H9 (cell line): ENCODE data around the gene IL20RB. TPM values are rescaled to one million over a fixed set of nuclear protein-coding genes. Genes with fewer than 3 reads are reported as not detected.

Experiments used
- DNase-seq: peaks from one replicate; pipeline ENCODE4 v3.0.0-alpha.2; 2017
- H2AFZ ChIP-seq: one replicate; pipeline ENCODE4 v1.6.1; 2013; ENCODE audit warnings: mild to moderate bottlenecking, low read length, control low read depth, moderate library complexity
- H2AK5ac ChIP-seq: 2 replicates; pipeline ENCODE4 v1.6.1; 2013; ENCODE audit warnings: low read length, control low read depth, mixed read lengths; ENCODE audit not compliant: insufficient read length
- H2BK120ac ChIP-seq: one replicate; pipeline ENCODE4 v1.6.1; 2013; ENCODE audit warnings: low read depth, mild to moderate bottlenecking, low read length, control low read depth, inconsistent platforms; ENCODE audit not compliant: poor library complexity, severe bottlenecking
- H2BK12ac ChIP-seq: 2 replicates; pipeline ENCODE4 v1.6.1; 2013; ENCODE audit warnings: low read length, control low read depth, mixed read lengths, low read depth; ENCODE audit not compliant: insufficient read length
- H2BK15ac ChIP-seq: 2 replicates; pipeline ENCODE4 v1.6.1; 2013; ENCODE audit warnings: low read depth, low read length, control low read depth
- H2BK20ac ChIP-seq: one replicate; pipeline ENCODE4 v1.6.1; 2013; ENCODE audit warnings: low read depth, mild to moderate bottlenecking, low read length, control low read depth, inconsistent platforms; ENCODE audit not compliant: poor library complexity, severe bottlenecking
- H2BK5ac ChIP-seq: 2 replicates; pipeline ENCODE4 v1.6.1; 2013; ENCODE audit warnings: low read length, control low read depth, mixed read lengths; ENCODE audit not compliant: insufficient read length
- H3K14ac ChIP-seq: 2 replicates; pipeline ENCODE4 v1.6.1; 2013; ENCODE audit warnings: low read length, control low read depth; ENCODE audit not compliant: insufficient read depth
- H3K18ac ChIP-seq: 2 replicates; pipeline ENCODE4 v1.6.1; 2013; ENCODE audit warnings: low read depth, mild to moderate bottlenecking, mixed read lengths, low read length, control low read depth; ENCODE audit not compliant: insufficient read length
- H3K23ac ChIP-seq: 2 replicates; pipeline ENCODE4 v1.6.1; 2013; ENCODE audit warnings: low read length, control low read depth, mixed read lengths, low read depth; ENCODE audit not compliant: insufficient read length
- H3K23me2 ChIP-seq: 2 replicates; pipeline ENCODE4 v1.6.1; 2013; ENCODE audit warnings: low read depth, mild to moderate bottlenecking, mixed read lengths, low read length, control low read depth; ENCODE audit not compliant: insufficient read length, poor library complexity, severe bottlenecking
- H3K27ac ChIP-seq: 2 replicates; pipeline ENCODE4 v1.5.1; 2013; ENCODE audit warnings: low read length, control low read depth, mixed read lengths, low read depth; ENCODE audit not compliant: insufficient read length
- H3K27me3 ChIP-seq: 2 replicates; pipeline ENCODE4 v1.6.1; 2013; ENCODE audit warnings: low read length, control low read depth, inconsistent platforms; ENCODE audit not compliant: insufficient read depth
- H3K4ac ChIP-seq: 2 replicates; pipeline ENCODE4 v1.6.1; 2013; ENCODE audit warnings: low read depth, mild to moderate bottlenecking, control low read depth, inconsistent platforms, low read length, moderate library complexity
- H3K4me1 ChIP-seq: 2 replicates; pipeline ENCODE4 v1.6.1; 2013; ENCODE audit warnings: low read length, control low read depth, inconsistent platforms; ENCODE audit not compliant: insufficient read depth
- H3K4me2 ChIP-seq: 2 replicates; pipeline ENCODE4 v1.6.1; 2013; ENCODE audit warnings: low read length, control low read depth, mixed read lengths; ENCODE audit not compliant: insufficient read length, insufficient read depth
- H3K56ac ChIP-seq: 2 replicates; pipeline ENCODE4 v1.6.1; 2013; ENCODE audit warnings: low read depth, mild to moderate bottlenecking, mixed read lengths, low read length, control low read depth; ENCODE audit not compliant: insufficient read length
- H3K79me1 ChIP-seq: 2 replicates; pipeline ENCODE4 v1.6.1; 2013; ENCODE audit warnings: low read depth, mild to moderate bottlenecking, moderate library complexity, low read length, control low read depth, inconsistent platforms; ENCODE audit not compliant: insufficient read depth, poor library complexity, severe bottlenecking
- H3K79me2 ChIP-seq: 2 replicates; pipeline ENCODE4 v1.6.1; 2013; ENCODE audit warnings: low read length, control low read depth, inconsistent platforms; ENCODE audit not compliant: insufficient read depth
- H3K9ac ChIP-seq: 2 replicates; pipeline ENCODE4 v1.6.1; 2013; ENCODE audit warnings: low read length, control low read depth, mixed read lengths; ENCODE audit not compliant: insufficient read length; ENCODE audit errors: extremely low read depth
- H3K9me3 ChIP-seq: one replicate; pipeline ENCODE4 v1.6.1; 2013; ENCODE audit warnings: low read depth, low read length, inconsistent platforms; ENCODE audit not compliant: control insufficient read depth
- H3T11ph ChIP-seq: one replicate; pipeline ENCODE4 v1.6.1; 2013; ENCODE audit warnings: mild to moderate bottlenecking, low read length, control low read depth, inconsistent platforms
- H4K20me1 ChIP-seq: one replicate; pipeline ENCODE4 v1.6.1; 2013; ENCODE audit not compliant: control insufficient read depth, insufficient read length, insufficient read depth
- H4K5ac ChIP-seq: 2 replicates; pipeline ENCODE4 v1.6.1; 2013; ENCODE audit warnings: low read depth, mild to moderate bottlenecking, mixed read lengths, low read length, control low read depth; ENCODE audit not compliant: insufficient read length
- H4K8ac ChIP-seq: replicated peaks from 2 replicates; pipeline ENCODE4 v1.6.1; 2013; ENCODE audit warnings: low read length, control low read depth, mixed read lengths, low read depth; ENCODE audit not compliant: insufficient read length
- H4K91ac ChIP-seq: 2 replicates; pipeline ENCODE4 v1.6.1; 2013; ENCODE audit warnings: low read depth, mild to moderate bottlenecking, moderate library complexity, mixed read lengths, low read length, control low read depth; ENCODE audit not compliant: insufficient read length
- H3K27ac Mint-ChIP-seq, 3 experiments: 2 replicates in 2 of 3; 3 replicates in 1 of 3; pipeline ENCODE4 v1.8.0; 2020 to 2021; ENCODE audit warnings: mixed read lengths in 3 of 3, mild to moderate bottlenecking in 1 of 3, moderate library complexity in 1 of 3
- H3K27me3 Mint-ChIP-seq: 2 replicates; pipeline ENCODE4 v1.8.0; 2021; ENCODE audit warnings: low read depth, mild to moderate bottlenecking, moderate library complexity, mixed read lengths
- H3K36me3 Mint-ChIP-seq, 3 experiments: 2 replicates in 2 of 3; 3 replicates in 1 of 3; pipeline ENCODE4 v1.8.0; 2020 to 2021; ENCODE audit warnings: low read depth in 3 of 3, mixed read lengths in 3 of 3; ENCODE audit not compliant: insufficient read depth in 1 of 3
- H3K4me1 Mint-ChIP-seq, 2 experiments: 2 replicates each; pipeline ENCODE4 v1.8.0; 2020; ENCODE audit warnings: mixed read lengths in 2 of 2
- H3K4me3 Mint-ChIP-seq, 2 experiments: 2 replicates in 1 of 2; 3 replicates in 1 of 2; pipeline ENCODE4 v1.8.0; 2020 to 2021; ENCODE audit warnings: mild to moderate bottlenecking in 2 of 2, mixed read lengths in 2 of 2, moderate library complexity in 1 of 2
- H3K9me3 Mint-ChIP-seq, 2 experiments: 2 replicates in 1 of 2; 3 replicates in 1 of 2; pipeline ENCODE4 v1.8.0; 2020; ENCODE audit warnings: mild to moderate bottlenecking in 2 of 2, mixed read lengths in 2 of 2, moderate library complexity in 1 of 2
- WGBS: extraction: QIAGEN DNeasy Blood & Tissue Kit; methylation state at CpG from one replicate; pipeline ENCODE4 v1.1.7; 2013; ENCODE audit warnings: missing lambda C conversion rate, low lambda C conversion rate, mixed read lengths; ENCODE audit not compliant: insufficient read length; ENCODE audit errors: extremely low coverage; 5-methylcytosine and 5-hydroxymethylcytosine counted together
- total RNA-seq: library from RNA; stranded (reverse); gene quantifications from 2 replicates; pipeline ENCODE4 v1.2.1, GENCODE V29; 2021
- TF ChIP-seq, protein P1 (sequence below): fragments of 200-600 bp; sonication (generic); conservative IDR thresholded peaks from 3 replicates; pipeline ENCODE4 v1.8.0; 2021; ENCODE audit warnings: antibody characterized with exemption, mild to moderate bottlenecking

IL20RB gene
- total RNA-seq, 1 experiment from 2014 or later = 1.5 TPM

DNA sequence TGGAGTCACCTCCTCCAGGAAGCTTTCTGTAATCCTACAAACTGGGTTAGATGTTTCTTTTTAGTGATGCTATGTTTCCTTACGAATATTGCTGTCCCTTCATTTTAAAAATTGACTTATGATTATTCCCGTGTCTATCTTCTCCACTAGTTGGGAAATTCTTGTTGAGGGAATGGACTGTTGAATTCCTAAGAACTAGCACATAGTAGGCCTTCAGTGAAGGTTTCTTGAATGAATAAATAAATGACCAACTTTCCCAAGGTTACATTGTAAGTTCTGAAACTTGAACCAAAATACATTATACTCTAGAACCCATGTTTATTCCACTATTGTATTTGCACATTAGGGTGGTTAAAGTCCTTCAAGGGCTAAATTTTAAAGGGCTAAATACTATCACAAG is 812 bp upstream of the IL20RB start:
- WGBS = no CpG with 5 or more reads among the region's 2 CpGs
- no peaks in the 10 kb centered on the region for H3K27me3 ChIP-seq
- H3K4me1 Mint-ChIP-seq = peaks cover 23 to 27% of the 10 kb centered on the region in 2 experiments

More for the DNA sequence above, 812 bp upstream of the IL20RB start:
- no peak overlapping the region for H3K14ac ChIP-seq
- H3K4ac ChIP-seq = no peak overlapping the region
- Mint-ChIP-seq H3K36me3 (no peaks in the 10 kb centered on the region), H3K27ac (no peak overlapping the region), H3K4me3 (no peak overlapping the region), H3K9me3 (no peaks in the 10 kb centered on the region), H3K27me3 (no peaks in the 10 kb centered on the region)
- no peak overlapping the region for H2BK20ac ChIP-seq
- H3K18ac ChIP-seq = no peak overlapping the region
- no peak overlapping the region for H2BK15ac ChIP-seq
- no peak overlapping the region for H3K56ac ChIP-seq
- H2AFZ ChIP-seq = no peak overlapping the region
- no peaks in the 10 kb centered on the region for H4K20me1 ChIP-seq
- no peak overlapping the region for H3K9ac ChIP-seq
- H3K79me2 ChIP-seq = no peaks in the 10 kb centered on the region
- no peak overlapping the region for H3K23ac ChIP-seq
- no peak overlapping the region for H3T11ph ChIP-seq
- no peak overlapping the region for H3K4me2 ChIP-seq
- no peak overlapping the region for H4K91ac ChIP-seq
- H3K9me3 ChIP-seq = no peaks in the 10 kb centered on the region
- H3K23me2 ChIP-seq = no peaks in the 10 kb centered on the region
- no peak overlapping the region for H2BK120ac ChIP-seq
- H2BK12ac ChIP-seq = no peak overlapping the region
- H4K8ac ChIP-seq = no peak overlapping the region
- H3K27ac ChIP-seq = no peak overlapping the region
- TF ChIP-seq, protein P1, sequence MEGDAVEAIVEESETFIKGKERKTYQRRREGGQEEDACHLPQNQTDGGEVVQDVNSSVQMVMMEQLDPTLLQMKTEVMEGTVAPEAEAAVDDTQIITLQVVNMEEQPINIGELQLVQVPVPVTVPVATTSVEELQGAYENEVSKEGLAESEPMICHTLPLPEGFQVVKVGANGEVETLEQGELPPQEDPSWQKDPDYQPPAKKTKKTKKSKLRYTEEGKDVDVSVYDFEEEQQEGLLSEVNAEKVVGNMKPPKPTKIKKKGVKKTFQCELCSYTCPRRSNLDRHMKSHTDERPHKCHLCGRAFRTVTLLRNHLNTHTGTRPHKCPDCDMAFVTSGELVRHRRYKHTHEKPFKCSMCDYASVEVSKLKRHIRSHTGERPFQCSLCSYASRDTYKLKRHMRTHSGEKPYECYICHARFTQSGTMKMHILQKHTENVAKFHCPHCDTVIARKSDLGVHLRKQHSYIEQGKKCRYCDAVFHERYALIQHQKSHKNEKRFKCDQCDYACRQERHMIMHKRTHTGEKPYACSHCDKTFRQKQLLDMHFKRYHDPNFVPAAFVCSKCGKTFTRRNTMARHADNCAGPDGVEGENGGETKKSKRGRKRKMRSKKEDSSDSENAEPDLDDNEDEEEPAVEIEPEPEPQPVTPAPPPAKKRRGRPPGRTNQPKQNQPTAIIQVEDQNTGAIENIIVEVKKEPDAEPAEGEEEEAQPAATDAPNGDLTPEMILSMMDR = no peak
- no peak overlapping the region for H2BK5ac ChIP-seq
- H3K79me1 ChIP-seq = no peaks in the 10 kb centered on the region
- H2AK5ac ChIP-seq = no peak overlapping the region
- H3K4me1 ChIP-seq = peaks cover 2% of the 10 kb centered on the region; the same call in 1 of the 2 replicates
- no peak for DNase-seq
- no peak overlapping the region for H4K5ac ChIP-seq
